Measurements from ENCODE around the gene PLVAP.
A peak's percentile ranks its signal among the peaks of the same experiment; 100 is the strongest.

Gene PLVAP, protein sequence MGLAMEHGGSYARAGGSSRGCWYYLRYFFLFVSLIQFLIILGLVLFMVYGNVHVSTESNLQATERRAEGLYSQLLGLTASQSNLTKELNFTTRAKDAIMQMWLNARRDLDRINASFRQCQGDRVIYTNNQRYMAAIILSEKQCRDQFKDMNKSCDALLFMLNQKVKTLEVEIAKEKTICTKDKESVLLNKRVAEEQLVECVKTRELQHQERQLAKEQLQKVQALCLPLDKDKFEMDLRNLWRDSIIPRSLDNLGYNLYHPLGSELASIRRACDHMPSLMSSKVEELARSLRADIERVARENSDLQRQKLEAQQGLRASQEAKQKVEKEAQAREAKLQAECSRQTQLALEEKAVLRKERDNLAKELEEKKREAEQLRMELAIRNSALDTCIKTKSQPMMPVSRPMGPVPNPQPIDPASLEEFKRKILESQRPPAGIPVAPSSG

DNA sequence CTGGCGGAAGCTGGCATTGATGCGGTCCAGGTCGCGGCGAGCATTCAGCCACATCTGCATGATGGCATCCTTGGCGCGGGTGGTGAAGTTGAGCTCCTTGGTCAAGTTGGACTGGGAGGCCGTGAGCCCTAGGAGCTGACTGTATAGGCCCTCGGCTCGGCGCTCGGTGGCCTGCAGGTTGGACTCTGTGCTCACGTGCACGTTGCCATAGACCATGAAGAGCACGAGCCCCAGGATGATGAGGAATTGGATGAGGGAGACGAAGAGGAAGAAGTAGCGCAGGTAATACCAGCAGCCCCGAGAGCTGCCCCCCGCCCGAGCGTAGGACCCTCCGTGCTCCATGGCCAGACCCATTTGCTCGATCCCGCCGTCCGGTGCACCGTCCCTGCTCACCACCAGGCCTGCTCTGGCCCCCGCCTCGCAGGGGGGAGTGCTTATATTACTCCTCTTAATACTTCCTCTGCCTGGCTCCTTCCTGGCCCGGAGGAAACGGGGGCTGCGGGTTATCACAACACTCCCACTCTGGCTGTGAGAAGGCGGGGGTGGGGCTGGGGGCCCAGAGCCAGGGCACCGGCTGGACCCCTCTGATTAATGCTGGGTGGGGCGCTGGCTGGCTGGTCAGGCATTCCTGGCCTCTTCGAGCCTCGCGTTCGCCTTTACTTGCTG is at the start of gene PLVAP:
Gene PLVAP, minus strand, starts transcription at position 408 of the 666 bp plus-strand sequence. Its CDS starts 54 bp downstream, at position 354.
- Mint-ChIP-seq H3K9me3 (no peaks in the 10 kb centered on the region), H3K4me3 (no peak within 1 kb of the TSS), H3K4me1 (ENCODE audit: low read depth) (peaks cover 40% of the 10 kb centered on the region), H3K27me3 (peaks cover 19% of the 10 kb centered on the region), H3K27ac (no peak within 1 kb of the TSS), H3K36me3 (ENCODE audit: low read depth) (no peaks in the 10 kb centered on the region)
- intact Hi-C loops (cut with micrococcal nuclease), result no loop called here

DNA sequence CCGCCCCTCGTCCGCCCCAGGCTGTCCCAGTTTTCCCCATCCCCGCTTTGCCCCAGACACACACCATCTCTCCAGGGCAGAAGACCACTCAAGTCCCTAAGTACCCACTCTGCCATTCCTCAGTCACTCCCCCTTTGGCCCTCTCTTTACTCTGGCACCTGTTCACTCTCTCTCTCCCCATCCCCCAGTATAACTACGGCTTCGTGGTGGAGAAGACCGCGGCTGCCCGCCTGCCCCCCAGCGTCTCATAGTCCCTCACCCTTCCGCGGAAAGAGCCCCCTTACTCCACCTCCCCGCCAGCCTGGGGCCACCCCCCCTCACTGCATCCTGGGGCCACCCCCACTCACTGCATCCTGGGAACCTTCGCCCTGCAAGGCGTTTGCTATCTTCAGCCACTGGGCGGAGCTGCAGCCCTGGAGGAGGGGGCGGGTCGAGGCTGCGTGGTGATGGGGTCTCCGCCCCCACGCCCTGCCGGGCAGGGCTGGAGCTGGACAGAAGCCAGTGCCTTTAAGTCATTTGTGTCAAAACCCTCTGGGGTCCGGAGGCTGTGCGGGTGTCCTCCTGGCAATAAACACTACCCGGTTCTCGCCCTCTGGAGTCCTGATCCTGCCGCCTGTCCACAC is 47.7 kb upstream of the PLVAP start:
- Mint-ChIP-seq H3K4me3 (no peak overlapping the region), H3K27me3 (no peaks in the 10 kb centered on the region)
- intact Hi-C loops (cut with micrococcal nuclease), result no loop called here

DNA sequence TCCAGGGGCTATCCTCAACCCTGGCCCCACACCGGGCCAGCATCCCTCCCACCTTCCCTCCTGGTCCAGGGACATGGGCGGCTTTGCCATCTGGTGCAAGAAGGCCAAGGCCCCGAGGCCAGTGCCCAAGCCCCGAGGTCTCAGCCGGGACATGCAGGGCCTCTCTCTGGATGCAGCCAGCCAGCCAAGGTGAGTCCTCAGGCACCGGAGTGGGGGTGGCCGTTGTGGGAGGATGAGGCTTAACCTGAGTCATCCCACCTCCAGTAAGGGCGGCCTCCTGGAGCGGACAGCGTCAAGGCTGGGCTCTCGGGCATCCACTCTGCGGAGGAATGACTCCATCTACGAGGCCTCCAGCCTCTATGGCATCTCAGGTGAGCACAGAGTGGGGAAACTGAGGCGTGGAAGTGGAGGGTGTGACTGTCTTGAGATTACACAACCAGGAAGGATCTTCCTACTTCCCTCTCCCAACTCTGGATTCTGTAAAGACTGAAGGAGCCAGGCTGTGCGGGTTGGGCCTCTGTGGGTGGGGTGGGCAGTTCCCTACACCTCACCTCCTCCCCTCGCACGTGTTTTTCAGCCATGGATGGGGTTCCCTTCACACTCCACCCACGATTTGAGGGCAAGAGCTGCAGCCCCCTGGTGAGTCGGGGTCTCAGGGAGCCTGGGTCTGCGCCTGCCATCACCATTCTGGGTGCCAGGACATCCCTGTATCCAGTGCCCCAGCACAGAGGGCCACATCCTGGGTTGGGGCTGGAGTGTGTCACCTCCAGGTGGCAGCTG is 46.5 kb upstream of the PLVAP start:
- H3K4me3 Mint-ChIP-seq, result no peak overlapping the region
- no peak overlapping the region for H3K27ac Mint-ChIP-seq
- H3K27me3 Mint-ChIP-seq, result no peaks in the 10 kb centered on the region
- peaks cover 43% of the 10 kb centered on the region for H3K36me3 Mint-ChIP-seq (ENCODE audit: low read depth)
- intact Hi-C loops (cut with micrococcal nuclease), result no loop called here
- H3K4me1 Mint-ChIP-seq (ENCODE audit: low read depth), result peaks cover 34% of the 10 kb centered on the region
- no peaks in the 10 kb centered on the region for H3K9me3 Mint-ChIP-seq

More for the DNA sequence above, 47.7 kb upstream of the PLVAP start:
- Mint-ChIP-seq H3K4me1 (ENCODE audit: low read depth) (peaks cover 28% of the 10 kb centered on the region), H3K36me3 (ENCODE audit: low read depth) (peaks cover 43% of the 10 kb centered on the region), H3K9me3 (no peaks in the 10 kb centered on the region), H3K27ac (no peak overlapping the region)

DNA sequence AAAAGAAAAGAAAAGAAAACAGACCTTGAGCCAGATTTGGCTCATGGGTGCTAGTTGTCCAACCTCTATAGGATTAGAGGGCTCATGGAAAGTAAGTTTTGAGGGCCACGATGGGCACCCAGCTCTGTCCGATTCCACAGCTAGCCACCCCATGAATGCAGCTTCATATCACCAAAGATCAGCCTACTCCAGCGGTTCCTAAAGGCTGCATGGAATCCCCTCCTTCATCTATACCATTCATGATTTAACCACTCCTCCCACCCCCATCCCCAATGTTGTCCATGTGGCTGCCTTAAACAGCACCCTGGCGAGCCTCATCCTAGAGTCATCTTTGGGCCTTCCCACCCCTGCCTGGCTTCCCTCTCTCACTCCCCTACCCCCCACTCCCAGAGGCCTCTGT is 44.8 kb upstream of the PLVAP start:
- Mint-ChIP-seq H3K4me1 (ENCODE audit: low read depth) (peaks cover 39% of the 10 kb centered on the region), H3K27me3 (no peaks in the 10 kb centered on the region), H3K27ac (no peak overlapping the region), H3K9me3 (no peaks in the 10 kb centered on the region), H3K36me3 (ENCODE audit: low read depth) (peaks cover 52% of the 10 kb centered on the region), H3K4me3 (no peak overlapping the region)
- intact Hi-C loops (cut with micrococcal nuclease), result no loop called here

DNA sequence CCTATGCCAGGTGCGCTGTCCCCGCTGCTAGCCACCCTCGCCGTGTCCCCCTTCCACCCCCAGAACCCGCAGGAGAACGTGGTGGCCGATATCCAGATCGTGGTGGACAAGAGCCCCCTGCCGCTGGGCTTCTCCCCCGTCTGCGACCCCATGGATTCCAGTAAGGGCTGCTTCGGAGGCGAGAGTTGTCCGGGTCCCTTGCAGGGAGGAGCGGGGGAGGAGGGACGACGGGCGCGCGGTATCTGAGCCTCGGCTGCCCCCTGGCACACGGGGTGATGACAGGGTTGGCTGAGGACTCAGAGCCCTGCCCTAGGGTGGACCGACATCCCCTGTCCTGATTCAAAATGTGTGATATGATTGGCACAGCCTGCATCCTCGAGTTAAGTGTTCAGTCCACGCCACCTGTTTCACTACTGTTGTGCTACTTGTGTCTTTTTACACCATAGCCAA is 43.4 kb upstream of the PLVAP start:
- Mint-ChIP-seq H3K9me3 (no peaks in the 10 kb centered on the region), H3K4me3 (peak overlapping the region; percentile 87), H3K36me3 (ENCODE audit: low read depth) (peaks cover 65% of the 10 kb centered on the region), H3K4me1 (ENCODE audit: low read depth) (peaks cover 43% of the 10 kb centered on the region), H3K27me3 (no peaks in the 10 kb centered on the region), H3K27ac (peak overlapping the region; percentile 89)
- intact Hi-C loops (cut with micrococcal nuclease), result no loop called here

DNA sequence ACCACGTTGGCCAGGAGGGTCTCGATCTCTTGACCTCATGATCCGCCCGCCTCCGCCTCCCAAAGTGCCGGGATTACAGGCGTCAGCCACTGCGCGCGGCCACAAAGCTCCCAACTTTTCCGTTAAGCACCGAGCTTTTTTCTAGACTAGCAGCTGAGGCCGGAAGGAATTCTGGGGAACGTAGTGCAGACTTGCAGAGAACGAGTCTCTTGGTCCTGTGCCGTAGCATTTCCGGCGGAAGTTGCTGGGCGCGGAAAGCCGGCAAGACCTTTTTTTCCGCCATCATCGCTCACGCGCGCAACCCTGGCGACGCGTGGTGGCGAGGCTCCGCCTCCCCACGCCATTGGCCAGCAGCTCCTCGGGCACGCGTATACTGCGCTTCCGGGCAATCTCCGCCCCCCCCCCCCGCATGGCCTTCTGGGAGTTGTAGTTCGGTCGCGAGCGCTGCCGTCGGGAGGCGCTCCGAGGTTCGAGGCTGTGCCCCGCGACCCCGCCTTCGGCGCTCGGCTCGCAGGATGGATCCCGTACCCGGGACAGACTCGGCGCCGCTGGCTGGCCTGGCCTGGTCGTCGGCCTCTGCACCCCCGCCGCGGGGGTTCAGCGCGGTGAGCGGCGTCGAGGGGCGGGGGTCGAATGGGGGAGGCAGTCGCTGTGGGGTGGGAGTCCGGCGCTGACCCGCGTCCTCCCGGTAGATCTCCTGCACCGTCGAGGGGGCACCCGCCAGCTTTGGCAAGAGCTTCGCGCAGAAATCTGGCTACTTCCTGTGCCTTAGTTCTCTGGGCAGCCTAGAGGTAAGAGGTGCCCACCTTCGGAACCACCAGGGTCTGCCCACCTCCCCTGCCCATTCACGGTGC is 42.7 kb upstream of the PLVAP start, which contains the start of gene MVB12A:
Gene MVB12A, plus strand, starts transcription at position 427 of the 854 bp plus-strand sequence. Its CDS starts 89 bp downstream, at position 516.
- Mint-ChIP-seq H3K36me3 (ENCODE audit: low read depth) (peaks cover 68% of the 10 kb centered on the region), H3K27ac (peak within 1 kb of the TSS; percentile 89), H3K4me3 (peak within 1 kb of the TSS; percentile 87), H3K9me3 (no peaks in the 10 kb centered on the region), H3K27me3 (no peaks in the 10 kb centered on the region), H3K4me1 (ENCODE audit: low read depth) (peaks cover 39% of the 10 kb centered on the region)
- intact Hi-C loops (cut with micrococcal nuclease), result loop anchor here (1.0 kb wide), 1 partner anchor 15 kb away; the partner anchor contains the start of gene BST2

DNA sequence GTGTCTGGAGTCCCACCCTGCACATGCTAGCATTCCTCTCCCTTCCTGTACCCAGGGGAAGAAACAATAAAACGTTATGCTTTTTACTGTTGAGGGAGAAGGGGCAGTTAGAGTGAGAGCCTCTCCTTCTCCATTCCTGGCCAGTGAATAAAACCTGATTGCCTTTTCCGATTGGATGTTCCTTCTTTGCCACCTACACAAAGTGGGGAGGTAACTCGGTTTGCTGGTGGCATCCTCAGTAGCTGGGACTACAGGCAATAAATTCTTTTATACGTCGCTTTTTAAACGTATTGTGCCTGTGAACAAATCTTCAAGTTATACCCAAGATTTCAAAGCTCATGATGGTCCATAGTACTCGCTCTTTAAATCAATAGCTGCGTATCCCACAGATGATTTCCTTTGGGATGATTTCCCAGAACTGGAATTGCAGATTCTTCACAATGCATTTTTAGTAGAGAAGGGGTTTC is 42.0 kb upstream of the PLVAP start:
- Mint-ChIP-seq H3K27me3 (no peaks in the 10 kb centered on the region), H3K36me3 (ENCODE audit: low read depth) (peaks cover 68% of the 10 kb centered on the region), H3K4me1 (ENCODE audit: low read depth) (peaks cover 35% of the 10 kb centered on the region), H3K27ac (peak overlapping the region; percentile 89), H3K4me3 (peak overlapping the region; percentile 87), H3K9me3 (no peaks in the 10 kb centered on the region)
- intact Hi-C loops (cut with micrococcal nuclease), result loop anchor here (1.0 kb wide), 1 partner anchor 14 kb away; the partner anchor contains the start of gene BST2

DNA sequence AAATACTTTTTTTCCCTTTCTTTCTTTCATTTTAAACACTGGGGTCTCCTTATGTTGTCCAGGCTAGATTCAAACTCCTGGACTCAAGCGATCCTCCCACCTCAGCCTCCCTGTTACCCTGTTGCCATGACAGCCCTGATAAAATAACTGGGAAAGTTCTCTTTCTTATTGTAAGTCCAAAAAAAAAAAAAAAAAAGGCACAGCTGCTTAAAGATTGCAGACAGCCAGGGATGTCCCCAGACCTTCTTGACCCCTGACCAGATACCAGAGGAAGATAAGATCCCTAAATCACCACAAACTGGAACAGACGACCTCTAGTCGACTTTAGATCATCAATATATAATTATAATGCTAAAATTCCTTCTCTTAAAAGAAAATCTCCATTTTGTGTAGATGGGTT is 41.6 kb upstream of the PLVAP start:
- H3K27ac Mint-ChIP-seq, result peak overlapping the region; percentile 89
- peaks cover 35% of the 10 kb centered on the region for H3K4me1 Mint-ChIP-seq (ENCODE audit: low read depth)
- no peaks in the 10 kb centered on the region for H3K27me3 Mint-ChIP-seq
- H3K9me3 Mint-ChIP-seq, result no peaks in the 10 kb centered on the region
- H3K4me3 Mint-ChIP-seq, result peak overlapping the region; percentile 87
- intact Hi-C loops (cut with micrococcal nuclease), result loop anchor here (1.0 kb wide), 1 partner anchor 13 kb away; the partner anchor contains the start of gene BST2
- H3K36me3 Mint-ChIP-seq (ENCODE audit: low read depth), result peaks cover 68% of the 10 kb centered on the region

DNA sequence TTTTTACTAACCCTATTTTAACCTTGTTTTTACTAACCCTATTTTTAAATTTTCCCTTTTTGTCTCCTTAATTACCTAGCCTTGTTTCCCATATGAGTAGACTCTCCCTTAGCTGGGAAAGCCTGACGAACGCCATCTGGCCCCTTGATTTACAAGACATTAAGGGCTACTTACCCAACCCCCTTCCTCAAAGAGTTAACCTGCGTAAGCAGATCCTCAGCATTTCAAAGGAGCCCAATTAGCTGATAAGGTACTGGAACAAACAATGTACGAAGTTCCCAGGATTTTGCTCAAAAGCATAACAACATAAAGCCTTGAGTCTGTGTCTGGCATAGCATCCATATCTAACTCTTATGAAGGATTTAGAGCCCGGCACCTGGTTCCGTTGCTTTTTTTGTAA is 38.0 kb upstream of the PLVAP start:
- Mint-ChIP-seq H3K27ac (no peak overlapping the region), H3K9me3 (no peaks in the 10 kb centered on the region), H3K4me1 (ENCODE audit: low read depth) (peaks cover 45% of the 10 kb centered on the region), H3K27me3 (no peaks in the 10 kb centered on the region), H3K4me3 (no peak overlapping the region), H3K36me3 (ENCODE audit: low read depth) (peaks cover 69% of the 10 kb centered on the region)
- intact Hi-C loops (cut with micrococcal nuclease), result no loop called here

DNA sequence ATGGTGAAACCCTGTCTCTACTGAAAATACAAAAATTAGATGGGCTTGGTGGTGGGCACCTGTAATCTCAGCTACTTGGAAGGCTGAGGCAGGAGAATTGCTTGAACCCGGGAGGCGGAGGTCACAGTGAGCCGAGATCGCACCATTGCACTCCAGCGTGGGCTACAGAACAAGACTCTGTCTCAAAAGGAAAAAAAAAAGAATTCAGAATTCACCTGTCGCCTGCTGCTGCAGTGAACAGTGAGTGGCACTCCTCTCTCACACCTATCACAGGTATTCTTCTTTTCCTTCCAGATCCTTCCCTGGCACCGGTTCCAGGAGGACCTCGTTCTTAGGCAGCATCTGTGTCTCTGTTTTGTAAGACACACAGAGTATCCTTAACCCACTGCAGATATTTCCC is 37.0 kb upstream of the PLVAP start:
- H3K4me3 Mint-ChIP-seq, result no peak overlapping the region
- intact Hi-C loops (cut with micrococcal nuclease), result no loop called here

DNA sequence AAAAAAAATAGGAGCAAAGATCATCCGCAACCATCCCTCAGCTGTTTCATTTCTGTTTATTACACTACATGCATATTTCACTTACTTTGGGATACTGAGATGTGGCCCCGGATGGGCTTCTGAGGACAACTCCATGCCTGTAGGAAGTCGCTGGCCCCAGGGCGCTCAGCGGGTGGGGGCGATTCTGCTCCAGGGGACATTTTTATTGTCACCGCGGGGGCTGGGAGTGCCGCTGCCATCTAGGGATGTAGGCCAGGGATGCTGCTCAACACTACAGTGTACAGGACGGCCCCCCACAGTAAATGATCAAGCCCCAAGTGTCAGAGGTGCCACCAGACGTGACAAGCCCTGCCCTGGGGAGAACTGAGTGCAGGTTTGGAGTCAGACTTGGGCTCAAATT is 34.7 kb upstream of the PLVAP start:
- Mint-ChIP-seq H3K36me3 (ENCODE audit: low read depth) (peaks cover 72% of the 10 kb centered on the region), H3K4me3 (no peak overlapping the region), H3K9me3 (no peaks in the 10 kb centered on the region), H3K4me1 (ENCODE audit: low read depth) (peaks cover 43% of the 10 kb centered on the region), H3K27me3 (no peaks in the 10 kb centered on the region), H3K27ac (no peak overlapping the region)
- intact Hi-C loops (cut with micrococcal nuclease), result no loop called here

More for the DNA sequence above, 37.0 kb upstream of the PLVAP start:
- H3K9me3 Mint-ChIP-seq, result no peaks in the 10 kb centered on the region
- H3K4me1 Mint-ChIP-seq (ENCODE audit: low read depth), result peaks cover 44% of the 10 kb centered on the region
- H3K27ac Mint-ChIP-seq, result no peak overlapping the region
- peaks cover 76% of the 10 kb centered on the region for H3K36me3 Mint-ChIP-seq (ENCODE audit: low read depth)
- no peaks in the 10 kb centered on the region for H3K27me3 Mint-ChIP-seq

DNA sequence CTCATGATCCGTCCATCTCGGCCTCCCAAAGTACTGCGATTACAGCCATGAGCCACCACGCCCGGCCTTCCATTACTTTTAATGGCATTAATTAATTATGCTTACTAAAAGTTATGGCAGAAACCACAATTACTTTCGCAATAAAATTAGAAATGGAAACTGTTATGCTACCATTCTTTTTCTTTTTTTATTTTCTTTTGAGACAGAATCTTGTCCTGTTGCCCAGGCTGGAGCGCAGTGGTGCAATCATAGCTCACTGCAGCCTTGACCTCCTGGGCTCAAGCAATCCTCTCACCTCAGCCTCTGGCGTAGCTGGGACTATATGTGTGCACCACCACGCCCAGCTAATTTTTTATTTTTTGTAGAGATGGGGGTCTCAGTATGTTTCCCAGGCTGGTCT is 32.8 kb upstream of the PLVAP start:
- H3K9me3 Mint-ChIP-seq, result no peaks in the 10 kb centered on the region
- H3K4me1 Mint-ChIP-seq (ENCODE audit: low read depth), result peaks cover 52% of the 10 kb centered on the region
- intact Hi-C loops (cut with micrococcal nuclease), result no loop called here
- no peaks in the 10 kb centered on the region for H3K27me3 Mint-ChIP-seq
- H3K36me3 Mint-ChIP-seq (ENCODE audit: low read depth), result peaks cover 67% of the 10 kb centered on the region
- H3K4me3 Mint-ChIP-seq, result no peak overlapping the region
- no peak overlapping the region for H3K27ac Mint-ChIP-seq

All from dendritic cell treated with granulocyte-macrophage colony-stimulating factor and Interleukin-4, amounts not matched to agents 40 ng/mL and 50 ng/mL, for 4 days (primary cell).